WTC11 (cell line): ENCODE measurements around the gene UCK1. TPM values are rescaled to one million over a fixed set of nuclear protein-coding genes. Genes with fewer than 3 reads are reported as not detected.

Experiments
- ATAC-seq: fragments of 200-7000 bp; cut with Tn5 transposase; 2 replicates; pipeline ENCODE4 v1.10.0; 2021; ENCODE audit warnings: mild to moderate bottlenecking, moderate library complexity
- CTCF ChIA-PET: fragments of 300-600 bp; sonication (Branson Sonifier 250); formaldehyde crosslinking; loops from one replicate; lab custom pipeline; 2021; ENCODE audit warnings: antibody characterized with exemption; lab: Charles Lee
- POLR2A ChIA-PET: fragments of 350-600 bp; sonication (Branson Sonifier 250); formaldehyde crosslinking; loops from one replicate; lab custom pipeline; 2021; ENCODE audit warnings: antibody characterized with exemption; lab: Charles Lee
- DNase-seq: peaks from one replicate; pipeline ENCODE4 v3.0.0; 2021; ENCODE audit warnings: low spot score
- H3K27ac Mint-ChIP-seq: 2 replicates; pipeline ENCODE4 v1.8.0; 2021; ENCODE audit warnings: mixed read lengths
- H3K27me3 Mint-ChIP-seq: 2 replicates; pipeline ENCODE4 v1.8.0; 2021; ENCODE audit warnings: low read depth, mild to moderate bottlenecking, moderate library complexity, mixed read lengths
- H3K36me3 Mint-ChIP-seq: 2 replicates; pipeline ENCODE4 v1.8.0; 2021; ENCODE audit warnings: mixed read lengths
- H3K4me1 Mint-ChIP-seq: 2 replicates; pipeline ENCODE4 v1.8.0; 2022; ENCODE audit warnings: mixed read lengths
- H3K4me3 Mint-ChIP-seq: 2 replicates; pipeline ENCODE4 v1.8.0; 2021; ENCODE audit warnings: mild to moderate bottlenecking, moderate library complexity, mixed read lengths
- H3K9me3 Mint-ChIP-seq: 2 replicates; pipeline ENCODE4 v1.8.0; 2021; ENCODE audit warnings: mixed read lengths
- ARID4B ChIP-seq: sonication (generic); formaldehyde crosslinking; IDR thresholded peaks from 2 replicates; pipeline ENCODE4 v1.8.0; 2023; ENCODE audit warnings: missing genetic modification reagents, mild to moderate bottlenecking, borderline replicate concordance
- ATF3 ChIP-seq: sonication (generic); formaldehyde crosslinking; conservative IDR thresholded peaks from 2 replicates; pipeline ENCODE4 v1.8.1; 2022; ENCODE audit warnings: mild to moderate bottlenecking, missing genetic modification reagents
- ATF6 ChIP-seq: sonication (generic); formaldehyde crosslinking; IDR thresholded peaks from 2 replicates; pipeline ENCODE4 v1.8.1; 2023; ENCODE audit warnings: mild to moderate bottlenecking, missing genetic modification reagents
- CREB1 ChIP-seq: sonication (generic); formaldehyde crosslinking; IDR thresholded peaks from 2 replicates; pipeline ENCODE4 v1.8.0; 2023; ENCODE audit warnings: mild to moderate bottlenecking, missing genetic modification reagents
- ELF4 ChIP-seq: sonication (generic); formaldehyde crosslinking; IDR thresholded peaks from 2 replicates; pipeline ENCODE4 v1.8.1; 2022; ENCODE audit warnings: low read depth, mild to moderate bottlenecking, moderate library complexity, missing genetic modification reagents
- FOXJ3 ChIP-seq: sonication (generic); formaldehyde crosslinking; IDR thresholded peaks from 2 replicates; pipeline ENCODE4 v1.9.0; 2021; ENCODE audit warnings: missing genetic modification reagents, mild to moderate bottlenecking, borderline replicate concordance
- FOXP4 ChIP-seq: sonication (generic); formaldehyde crosslinking; IDR thresholded peaks from 2 replicates; pipeline ENCODE4 v1.8.0; 2022; ENCODE audit warnings: mild to moderate bottlenecking, missing genetic modification reagents
- GRHL2 ChIP-seq: fragments of 250-450 bp; sonication (Bioruptor Pico); IDR thresholded peaks from 2 replicates; pipeline ENCODE4 v1.8.0; 2022; ENCODE audit warnings: mild to moderate bottlenecking, moderate library complexity; ENCODE audit not compliant: insufficient replicate concordance, severe bottlenecking
- MXD4 ChIP-seq: fragments of 250-450 bp; sonication (Bioruptor Pico); IDR thresholded peaks from 2 replicates; pipeline ENCODE4 v1.8.0; 2021; ENCODE audit warnings: mild to moderate bottlenecking, moderate library complexity, borderline replicate concordance
- MYBL2 ChIP-seq: sonication (generic); formaldehyde crosslinking; IDR thresholded peaks from 2 replicates; pipeline ENCODE4 v1.8.1; 2023; ENCODE audit warnings: mild to moderate bottlenecking, moderate library complexity, missing genetic modification reagents
- OVOL2 ChIP-seq: fragments of 250-450 bp; sonication (Bioruptor Pico); IDR thresholded peaks from 2 replicates; pipeline ENCODE4 v1.9.0; 2021; ENCODE audit warnings: mild to moderate bottlenecking, borderline replicate concordance
- PREB ChIP-seq: sonication (generic); formaldehyde crosslinking; IDR thresholded peaks from 2 replicates; pipeline ENCODE4 v1.8.1; 2022; ENCODE audit warnings: mild to moderate bottlenecking, missing genetic modification reagents, moderate library complexity, borderline replicate concordance
- RORB ChIP-seq: fragments of 250-450 bp; sonication (Bioruptor Pico); IDR thresholded peaks from 2 replicates; pipeline ENCODE4 v1.9.0; 2021; ENCODE audit warnings: mild to moderate bottlenecking
- ZNF416 ChIP-seq: fragments of 250-450 bp; sonication (Bioruptor Pico); IDR thresholded peaks from 2 replicates; pipeline ENCODE4 v1.9.0; 2021; ENCODE audit warnings: mild to moderate bottlenecking, inconsistent platforms
- ZSCAN18 ChIP-seq: fragments of 250-450 bp; sonication (Bioruptor Pico); IDR thresholded peaks from 2 replicates; pipeline ENCODE4 v2.1.2; 2022; ENCODE audit warnings: mild to moderate bottlenecking, moderate library complexity
- total RNA-seq: library from RNA; stranded (reverse); gene quantifications from 3 replicates; pipeline ENCODE4 v1.2.3, GENCODE V29; 2021

UCK1 gene
- total RNA-seq, 1 experiment from 2014 or later = 29.6 TPM

GRCh38 chr9:131557855-131558548 lies 26.9 kb upstream of the UCK1 start:
- H3K4me3 Mint-ChIP-seq = no peak overlapping the region
- H3K9me3 Mint-ChIP-seq = peaks cover 30% of the 10 kb centered on the region
- no peak overlapping the region for H3K27ac Mint-ChIP-seq
- no peak for DNase-seq
- peaks cover 40% of the 10 kb centered on the region for H3K27me3 Mint-ChIP-seq
- H3K4me1 Mint-ChIP-seq = peaks cover 9% of the 10 kb centered on the region
- peaks cover 8% of the 10 kb centered on the region for H3K36me3 Mint-ChIP-seq
- no peak for ATAC-seq
- CTCF ChIA-PET = interaction anchor here (0.6 to 1.2 kb wide), 3 partner anchors 11 to 33 kb away, joined by 3 to 4 read pairs (median 3); partner anchors contain the start of gene PRRT1B
- TF ChIP-seq FOXP4 (no peak), ZSCAN18 (CRISPR knock-in tag) (no peak), MYBL2 (CRISPR knock-in tag) (no peak), MXD4 (CRISPR knock-in tag) (no peak), GRHL2 (no peak), OVOL2 (CRISPR knock-in tag) (no peak), CREB1 (CRISPR knock-in tag) (no peak), ATF6 (CRISPR knock-in tag) (no peak), PREB (no peak), ZNF416 (CRISPR knock-in tag) (no peak), RORB (no peak), FOXJ3 (CRISPR knock-in tag) (no peak), ATF3 (CRISPR knock-in tag) (no peak), ARID4B (CRISPR knock-in tag) (no peak), ELF4 (CRISPR knock-in tag) (no peak)
- POLR2A ChIA-PET = no interaction called here
